ENCODE data around the gene ZNRF3. TPM values are rescaled to one million over a fixed set of nuclear protein-coding genes. Genes with fewer than 3 reads are reported as not detected.
A peak's percentile ranks its signal among the peaks of the same experiment; 100 is the strongest.
"Not testable (repeated sequence)": the region's sequence is repeated elsewhere in the genome, so short reads cannot be mapped to it uniquely, and the experiment has no call there.

ZNRF3 gene
- total RNA-seq: 7.3 TPM

DNA sequence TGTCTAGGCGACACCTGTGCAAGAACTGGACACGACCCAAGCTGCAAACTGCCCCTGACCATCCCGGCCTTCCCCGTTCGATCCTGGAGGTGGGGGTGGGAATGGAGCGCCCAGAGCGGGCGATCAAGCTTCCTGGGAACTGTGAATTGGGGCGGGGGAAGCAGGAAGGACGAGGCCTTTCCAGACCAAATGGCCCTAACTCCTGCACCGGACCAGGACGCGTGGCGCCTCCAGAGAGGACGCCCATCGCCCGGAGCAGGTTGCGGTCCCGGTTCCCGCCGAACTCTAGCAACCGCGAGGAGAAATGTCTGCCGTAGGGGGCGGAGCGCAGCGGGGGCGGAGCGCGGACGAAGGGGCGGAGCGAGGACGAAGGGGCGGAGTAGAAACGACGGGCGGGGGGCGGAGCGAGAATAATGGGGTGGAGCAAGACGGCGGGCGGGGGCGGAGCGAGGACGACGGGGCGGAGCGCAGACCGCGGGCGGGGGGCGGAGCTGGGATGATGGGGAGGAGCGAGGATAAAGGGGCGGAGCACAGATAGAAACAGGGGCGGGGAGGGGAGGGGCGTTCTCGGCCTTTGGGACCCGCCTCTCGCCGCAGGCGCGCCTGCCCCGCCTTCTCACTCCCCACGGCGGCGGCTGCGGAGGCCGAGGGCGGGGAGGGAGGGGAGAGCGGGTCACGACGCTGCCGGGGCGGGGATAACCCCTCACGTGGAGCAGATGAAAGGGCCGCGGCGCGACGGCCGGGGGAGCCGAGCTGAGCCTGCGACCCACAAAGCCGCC is at the start of gene ZNRF3:
Gene ZNRF3 (plus strand): TSS at position 695 of the 779 bp plus-strand sequence. CDS start 195 bp downstream, outside the sequence.
- FAIRE-seq (no peak), DNase-seq (ENCODE audit: low spot score in 2 of 2) (peak; percentile 91 to 98)

DNA sequence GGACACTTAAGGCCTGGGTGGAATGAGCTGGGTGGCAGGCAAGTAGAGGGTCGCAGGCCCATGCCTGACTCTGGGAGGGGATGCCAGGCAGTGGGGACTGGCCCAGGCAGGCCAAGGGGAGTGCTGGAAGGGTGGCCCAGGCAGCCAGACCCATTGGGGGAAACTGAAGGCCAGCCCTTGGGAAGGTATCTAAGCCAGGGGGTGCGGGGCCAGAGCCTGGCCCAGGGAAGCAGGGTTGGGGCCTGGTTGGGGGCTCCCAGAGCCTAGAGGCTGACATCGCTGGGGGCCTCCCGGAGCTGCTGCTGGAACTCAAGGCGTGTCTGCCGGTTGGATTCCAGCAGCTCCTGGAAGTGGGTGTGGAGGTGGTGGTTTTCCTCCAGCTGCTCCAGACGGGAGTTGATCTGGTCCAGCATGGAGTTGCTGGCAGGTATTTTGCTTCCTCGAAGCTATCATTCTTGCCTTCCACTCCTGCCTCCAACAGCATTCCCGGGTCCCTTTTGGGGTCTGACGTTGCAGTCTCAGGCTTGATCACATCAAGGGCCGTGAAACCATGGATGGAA is 47.7 kb upstream of the ZNRF3 start:
- FAIRE-seq: no peak
- no peak for DNase-seq (ENCODE audit: low spot score in 2 of 2)

DNA sequence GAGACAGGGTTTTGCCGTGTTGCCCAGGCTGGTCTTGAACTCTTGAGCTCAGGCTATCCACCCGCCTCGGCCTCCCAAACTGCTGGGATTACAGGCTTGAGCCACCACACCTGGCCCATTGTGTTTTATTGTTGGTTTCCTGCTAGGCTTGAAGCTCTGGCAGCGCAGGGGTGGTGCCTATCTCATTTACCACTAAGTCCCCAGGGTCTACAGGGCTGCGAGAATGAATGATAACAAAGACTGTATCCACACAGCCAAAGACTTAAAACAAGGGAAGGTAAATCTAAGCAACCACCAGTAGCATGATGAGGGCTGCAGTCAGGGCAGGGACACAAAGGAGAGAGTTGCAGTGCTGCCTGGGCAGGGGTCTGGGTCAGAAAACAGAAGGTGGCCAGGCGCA is 45.7 kb upstream of the ZNRF3 start:
- no peak for FAIRE-seq
- DNase-seq (ENCODE audit: low spot score in 2 of 2): no peak

DNA sequence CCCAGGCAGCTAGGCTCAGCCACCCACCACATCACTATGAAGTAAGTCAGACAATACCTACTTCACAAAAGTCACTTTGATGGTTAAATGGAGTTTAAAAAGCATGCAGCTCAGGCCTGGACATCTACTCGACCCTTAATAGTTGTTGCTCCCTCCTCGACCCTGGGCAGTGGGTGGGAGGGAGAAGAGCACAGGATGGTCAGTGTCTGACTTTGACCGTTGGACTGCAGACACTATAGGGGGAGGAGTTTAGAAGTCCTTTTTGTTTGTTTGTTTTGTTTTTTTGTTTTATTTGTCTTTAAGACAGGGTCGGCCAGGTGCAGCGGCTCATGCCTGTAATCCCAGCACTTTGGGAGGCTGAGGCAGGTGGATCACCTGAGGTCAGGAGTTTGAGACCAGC is 44.4 kb upstream of the ZNRF3 start:
- DNase-seq (ENCODE audit: low spot score in 2 of 2) (no peak), FAIRE-seq (no peak)

DNA sequence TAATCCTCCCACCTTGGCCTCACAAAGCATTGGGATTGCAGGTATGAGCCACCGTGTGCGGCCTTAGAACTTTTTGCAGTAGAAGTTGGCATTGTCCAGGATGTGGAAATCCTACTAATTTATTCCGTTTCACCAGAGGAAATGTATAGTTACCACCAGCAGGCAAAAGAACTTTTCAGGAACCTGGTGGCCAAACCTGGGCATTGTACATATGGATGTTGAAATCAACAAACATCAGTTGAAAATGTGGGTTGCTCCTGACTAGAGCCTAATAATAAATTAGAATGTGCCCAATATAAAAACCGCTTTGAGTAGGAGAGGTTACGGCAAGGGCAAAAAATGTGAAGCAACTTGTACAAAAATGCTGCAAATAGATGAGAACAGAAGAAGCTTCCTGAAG is 42.3 kb upstream of the ZNRF3 start:
- DNase-seq (ENCODE audit: low spot score in 2 of 2) (no peak), FAIRE-seq (no peak)

DNA sequence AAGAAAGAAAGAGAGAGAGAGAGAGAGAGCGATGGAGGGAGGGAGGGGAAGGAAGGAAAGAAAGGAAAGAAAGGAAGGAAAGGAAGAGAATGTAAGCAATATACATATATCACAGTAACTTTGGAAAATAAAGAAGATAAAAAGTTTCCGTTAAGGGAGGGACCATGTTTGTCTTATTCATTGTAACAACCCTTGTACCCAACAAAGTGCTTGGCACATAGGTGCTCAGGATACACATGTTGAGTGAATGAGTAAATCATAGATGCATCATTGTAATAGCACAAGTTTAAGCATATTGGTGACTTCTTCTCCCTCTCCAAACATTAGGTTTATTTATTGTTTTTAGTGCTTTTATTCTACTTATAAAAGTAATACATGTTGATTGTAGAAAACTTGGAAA is 39.7 kb upstream of the ZNRF3 start:
- no peak for FAIRE-seq
- no peak for DNase-seq (ENCODE audit: low spot score in 2 of 2)

DNA sequence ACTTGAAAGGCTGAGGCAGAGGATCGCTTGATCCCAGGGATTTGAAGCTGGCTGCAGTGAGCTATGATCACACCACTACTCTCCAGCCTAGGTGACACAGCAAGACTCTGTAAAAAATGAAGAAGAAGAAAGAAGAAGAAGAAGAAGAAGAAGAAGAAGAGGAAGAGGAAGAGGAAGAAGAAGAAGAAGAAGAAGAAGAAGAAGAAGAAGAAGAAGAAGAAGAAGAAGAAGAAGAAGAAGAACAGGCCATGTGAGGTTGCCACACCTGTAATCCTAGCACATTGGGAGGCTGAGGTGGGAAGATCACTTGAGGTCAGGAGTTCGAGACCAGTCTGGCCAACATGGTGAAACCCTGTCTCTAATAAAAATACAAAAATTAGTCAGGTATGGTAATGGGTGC is 39.1 kb upstream of the ZNRF3 start:
- not testable (repeated sequence) for FAIRE-seq; DNase-seq (ENCODE audit: low spot score in 2 of 2)

DNA sequence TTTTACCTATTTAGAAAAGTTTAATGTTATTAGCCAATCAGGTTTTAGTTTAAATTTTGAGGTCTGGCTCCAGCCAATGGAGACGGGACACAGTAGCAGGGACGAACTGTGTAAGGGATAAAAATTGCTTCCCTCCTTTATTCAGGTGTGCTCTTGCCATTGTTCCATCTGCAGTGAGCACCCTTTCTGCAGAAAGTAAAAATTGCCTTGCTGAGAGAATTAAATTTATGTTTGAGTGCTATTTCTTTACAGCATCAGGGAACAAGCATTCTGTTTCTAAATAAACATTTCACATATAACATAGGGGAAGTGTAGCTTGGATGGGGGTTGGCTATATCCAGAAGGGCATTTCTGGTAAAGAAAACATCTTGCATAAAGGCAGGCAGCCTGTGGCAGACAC is 36.4 kb upstream of the ZNRF3 start:
- DNase-seq (ENCODE audit: low spot score in 2 of 2) (no peak), FAIRE-seq (no peak)

DNA sequence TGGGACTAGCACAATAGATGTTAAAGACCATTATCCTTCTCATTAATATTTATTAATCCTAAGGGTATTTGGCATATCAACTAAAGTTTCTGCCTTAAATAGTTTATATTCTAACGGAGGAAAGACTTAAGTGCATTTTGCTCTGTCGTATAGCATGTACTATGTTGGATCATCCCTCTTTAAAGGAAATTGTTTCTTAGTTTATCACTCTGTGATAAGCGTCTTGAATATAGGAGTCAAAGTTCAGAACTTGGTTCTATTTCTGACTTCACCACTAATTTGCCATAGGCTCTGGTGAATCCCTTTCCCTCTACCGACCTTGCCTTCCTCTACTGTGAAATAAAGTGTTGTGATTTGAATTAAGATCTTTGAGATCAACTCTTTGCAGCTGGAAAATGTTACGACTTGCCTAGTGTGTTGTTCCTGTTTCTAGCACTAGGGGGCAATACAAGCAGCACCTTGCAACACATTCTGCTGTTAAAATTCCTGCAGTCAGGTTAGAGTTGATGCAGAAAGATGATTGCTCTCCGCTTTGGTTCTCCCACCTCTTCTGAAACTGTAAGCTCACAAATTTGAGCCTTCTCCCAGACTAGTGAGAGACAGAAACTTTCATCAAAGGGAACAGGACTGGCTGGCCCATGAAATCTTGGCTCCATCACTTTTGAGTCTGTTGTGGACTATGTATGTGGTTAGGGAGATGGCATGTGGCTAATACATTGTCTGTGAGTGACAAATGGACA is 27.8 kb upstream of the ZNRF3 start:
- DNase-seq (ENCODE audit: low spot score in 2 of 2) (peak; percentile 53 to 71), FAIRE-seq (no peak)

DNA sequence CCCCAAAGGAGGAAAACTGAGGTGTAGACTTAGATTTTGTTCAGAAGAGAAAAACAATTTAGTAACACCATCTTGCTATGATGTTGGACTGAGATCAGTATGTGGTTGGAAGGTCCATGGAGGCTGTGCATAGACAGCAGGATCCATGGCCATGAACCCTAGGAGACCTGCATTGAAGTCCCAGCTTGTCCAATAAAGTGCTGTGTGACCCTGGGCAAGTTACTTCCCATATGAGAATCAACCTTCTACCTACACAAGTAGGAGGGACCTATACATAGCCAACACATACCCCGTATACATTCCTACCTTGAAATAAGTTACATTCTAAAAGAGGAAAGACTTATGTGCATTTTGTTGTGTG is 27.3 kb upstream of the ZNRF3 start:
- FAIRE-seq (no peak), DNase-seq (ENCODE audit: low spot score in 2 of 2) (no peak)

DNA sequence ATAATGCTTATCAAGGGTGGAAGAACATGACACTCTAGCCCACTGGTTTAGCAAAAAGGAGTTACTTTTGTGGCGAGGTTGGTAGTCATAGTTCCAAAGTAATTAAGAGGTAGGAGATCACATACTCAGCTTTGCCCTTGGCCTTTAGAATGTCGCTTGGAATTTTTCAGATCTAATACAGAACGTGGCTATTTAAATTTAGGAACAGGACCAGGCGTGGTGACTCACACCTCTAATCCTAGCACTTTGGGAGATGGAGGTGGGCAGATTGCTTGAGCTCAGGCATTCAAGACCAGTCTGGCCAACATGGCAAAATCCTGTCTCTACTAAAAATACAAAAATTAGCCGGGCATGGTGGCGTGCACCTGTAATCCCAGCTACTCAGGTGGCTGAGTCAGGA is 26.1 kb upstream of the ZNRF3 start:
- DNase-seq (ENCODE audit: low spot score in 2 of 2) (no peak), FAIRE-seq (no peak)

DNA sequence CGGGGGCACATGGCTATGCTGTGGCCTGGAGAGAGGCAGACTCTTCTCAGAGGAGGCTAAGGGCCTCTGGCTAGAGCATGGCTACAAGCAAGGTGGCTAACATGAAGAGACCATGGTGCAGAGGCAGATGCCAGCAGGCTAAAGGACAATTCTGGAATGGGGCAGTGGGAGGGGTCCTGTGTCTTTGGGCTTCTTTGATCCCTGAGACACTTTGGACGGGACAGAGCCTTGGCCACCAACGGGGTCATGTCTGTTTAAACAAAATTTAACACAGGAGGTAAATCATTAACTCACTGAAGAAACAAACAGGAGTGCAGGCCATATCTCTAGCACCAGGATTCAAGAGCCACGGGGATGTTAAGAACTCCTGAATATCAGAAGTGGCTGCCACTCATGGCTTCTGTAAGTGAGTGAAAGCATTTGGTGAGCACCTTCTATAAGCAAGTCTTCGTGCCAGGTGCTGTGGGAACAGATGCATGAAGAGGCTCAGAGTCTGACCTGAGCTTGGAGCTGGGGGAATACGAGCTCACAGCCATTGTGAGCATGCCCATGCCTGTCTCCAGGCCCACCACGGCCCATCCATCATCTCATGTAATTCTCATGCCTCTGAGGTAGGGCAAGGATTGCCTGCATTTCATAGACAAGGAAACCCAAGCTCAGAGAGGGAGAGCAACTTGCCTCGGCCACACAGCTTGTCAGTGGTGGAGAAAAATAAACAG is 18.3 kb upstream of the ZNRF3 start:
- no peak for DNase-seq (ENCODE audit: low spot score in 2 of 2)

DNA sequence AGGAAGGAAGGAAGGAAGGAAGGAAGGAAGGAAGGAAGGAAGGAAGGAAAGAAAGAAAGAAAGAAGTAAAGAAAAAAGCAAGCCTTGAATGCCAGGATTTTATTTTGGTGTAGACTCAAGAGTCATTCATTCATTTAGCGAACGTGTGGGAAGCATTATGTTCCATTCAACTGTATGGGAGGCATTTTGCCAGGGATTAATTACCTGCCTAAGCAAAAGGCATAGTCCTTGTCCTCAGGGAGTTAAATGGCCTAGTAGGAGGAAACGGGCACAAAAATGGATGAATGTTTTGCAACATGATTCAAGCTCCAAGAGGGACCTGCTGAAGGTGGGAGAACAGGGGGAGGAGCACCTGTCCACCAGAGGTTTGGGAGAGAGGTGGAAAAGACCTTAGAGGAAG is 16.2 kb upstream of the ZNRF3 start:
- FAIRE-seq (no peak), DNase-seq (ENCODE audit: low spot score in 2 of 2) (no peak)

More for the DNA sequence above, 18.3 kb upstream of the ZNRF3 start:
- FAIRE-seq: no peak

DNA sequence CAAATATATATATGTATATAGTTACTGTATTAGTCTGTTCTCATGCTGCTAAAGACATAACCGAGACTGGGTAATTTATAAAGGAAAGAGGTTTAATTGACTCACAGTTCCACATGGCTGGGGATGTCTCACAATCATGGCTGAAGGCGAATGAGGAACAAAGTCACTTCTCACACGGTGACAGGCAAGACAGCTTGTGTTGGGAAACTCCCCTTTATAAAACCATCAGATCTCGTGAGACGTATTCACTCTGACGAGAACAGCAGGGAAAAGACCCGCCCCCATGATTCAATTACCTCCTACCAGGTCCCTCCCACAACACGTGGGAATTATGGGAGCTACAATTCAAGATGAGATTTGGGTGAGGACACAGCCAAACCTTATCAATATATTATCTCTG is 15.0 kb upstream of the ZNRF3 start:
- FAIRE-seq; DNase-seq (ENCODE audit: low spot score in 2 of 2): not testable (repeated sequence)

DNA sequence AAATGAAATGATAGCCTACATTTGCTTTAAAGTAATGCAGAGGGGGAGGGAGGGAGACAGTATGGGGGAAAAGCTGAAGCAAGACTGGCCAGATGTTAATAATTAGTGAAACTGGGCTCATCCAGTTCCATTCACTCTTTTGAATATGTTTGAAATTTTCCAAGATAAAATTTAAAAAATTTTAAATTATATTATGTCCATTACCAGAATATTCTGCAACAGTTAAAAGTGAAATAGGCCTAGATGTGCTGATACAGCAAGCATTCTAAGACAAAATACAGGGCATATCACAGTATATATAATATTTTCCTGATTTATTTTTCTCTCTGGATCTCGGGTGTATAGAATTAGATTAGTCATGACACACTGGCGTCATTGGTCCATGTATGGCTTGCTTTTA is 13.6 kb upstream of the ZNRF3 start:
- FAIRE-seq: no peak
- DNase-seq (ENCODE audit: low spot score in 2 of 2): no peak

DNA sequence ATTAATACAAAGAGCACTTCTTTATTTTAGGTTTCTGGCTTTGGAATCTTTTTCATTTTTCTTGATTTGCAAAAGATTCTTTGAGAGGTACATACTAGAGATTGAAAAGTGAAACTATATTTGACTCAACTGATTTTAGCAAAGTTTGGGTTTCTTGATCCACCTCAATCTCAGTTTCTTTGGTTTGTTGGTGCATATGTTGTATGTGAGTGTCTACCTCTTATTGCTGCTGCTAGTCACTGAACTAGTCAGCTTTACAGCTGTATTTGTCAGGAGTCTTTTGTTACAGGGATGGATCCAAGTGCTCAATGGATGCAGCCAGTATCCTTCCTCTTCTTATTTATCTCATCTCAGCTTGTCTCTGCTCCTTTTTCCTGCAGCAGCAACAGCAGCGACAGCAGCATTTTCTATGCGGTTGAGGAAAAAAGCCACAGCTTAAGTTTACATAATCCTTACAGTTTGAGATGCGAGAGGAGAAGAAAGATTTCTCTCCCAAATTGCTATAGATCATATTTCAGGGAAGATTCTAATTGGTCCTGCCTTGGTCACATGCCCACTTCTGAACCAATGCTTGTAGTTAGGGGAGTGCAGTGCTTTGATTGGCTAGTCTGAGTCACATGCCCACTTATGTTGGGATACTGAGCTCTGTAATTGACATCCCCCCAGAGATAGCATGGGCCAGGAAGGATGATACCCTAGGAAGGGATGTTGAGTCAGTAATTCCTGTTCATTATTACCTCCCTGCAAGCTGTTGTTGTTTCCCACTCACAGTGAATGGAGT is 10.0 kb upstream of the ZNRF3 start:
- DNase-seq (ENCODE audit: low spot score in 2 of 2) (no peak), FAIRE-seq (no peak)

DNA sequence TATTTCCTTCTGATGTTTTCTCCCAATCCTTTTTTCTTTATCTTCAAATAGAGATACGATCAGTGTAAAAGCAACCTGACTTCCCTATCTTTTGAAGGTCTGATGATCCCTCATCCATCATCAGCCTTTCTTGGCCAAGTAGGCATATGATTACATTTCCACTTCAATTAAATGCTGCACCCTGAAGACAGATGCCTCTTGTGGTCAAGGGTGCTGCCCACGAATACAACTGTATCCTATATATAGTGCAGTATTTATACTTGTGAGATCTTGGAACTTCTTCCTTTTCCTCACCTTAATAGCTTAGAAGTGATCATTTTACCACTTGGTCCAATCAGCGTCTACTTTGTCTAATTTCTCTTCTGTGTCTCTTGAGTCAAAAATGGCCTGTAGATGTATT is 9.3 kb upstream of the ZNRF3 start:
- FAIRE-seq: no peak

DNA sequence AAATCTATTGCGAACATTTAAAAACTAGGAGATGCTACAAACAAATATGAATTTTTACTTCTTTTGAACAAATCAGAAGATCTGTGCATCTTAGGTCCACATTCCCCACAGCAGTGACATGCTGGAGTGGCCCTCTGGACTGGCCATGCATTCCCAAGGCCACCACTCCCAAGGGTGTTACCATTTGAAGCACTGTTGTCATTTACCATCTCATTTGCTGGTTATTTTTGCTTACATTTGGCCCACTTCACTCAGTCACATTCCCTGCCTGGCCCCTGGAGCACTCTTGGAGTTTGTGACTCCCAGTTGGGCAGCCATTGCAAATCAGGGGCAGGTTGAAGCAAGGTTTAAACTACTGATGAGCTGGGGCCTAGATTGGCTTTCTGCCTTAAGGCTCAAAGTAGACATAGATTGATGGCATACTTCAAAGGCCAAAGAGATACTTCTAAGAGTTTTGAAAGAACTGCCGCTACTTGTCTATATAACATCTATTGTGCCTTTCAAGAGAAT is 8.5 kb upstream of the ZNRF3 start:
- no peak for DNase-seq (ENCODE audit: low spot score in 2 of 2)

More for the DNA sequence above, 9.3 kb upstream of the ZNRF3 start:
- DNase-seq (ENCODE audit: low spot score in 2 of 2): no peak

DNA sequence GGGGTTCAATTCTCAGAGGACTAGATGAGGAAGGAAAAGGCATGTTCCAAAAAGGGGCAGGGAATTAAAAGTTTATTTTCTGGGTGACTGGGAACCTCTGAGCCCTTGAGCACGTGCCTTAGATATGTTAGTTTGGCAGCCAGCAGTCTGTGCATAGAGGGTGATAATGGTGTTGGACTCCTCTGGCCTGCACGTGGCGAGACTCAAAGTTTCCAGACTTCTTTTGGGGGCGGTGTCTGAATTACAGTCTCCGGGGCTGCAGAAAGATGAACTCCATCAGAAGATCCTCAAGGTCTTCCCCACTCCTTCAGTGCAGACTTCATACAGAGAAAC is 861 bp upstream of the ZNRF3 start:
- DNase-seq (ENCODE audit: low spot score in 2 of 2): no peak
- FAIRE-seq: no peak

More for the DNA sequence above, 8.5 kb upstream of the ZNRF3 start:
- no peak for FAIRE-seq

DNA sequence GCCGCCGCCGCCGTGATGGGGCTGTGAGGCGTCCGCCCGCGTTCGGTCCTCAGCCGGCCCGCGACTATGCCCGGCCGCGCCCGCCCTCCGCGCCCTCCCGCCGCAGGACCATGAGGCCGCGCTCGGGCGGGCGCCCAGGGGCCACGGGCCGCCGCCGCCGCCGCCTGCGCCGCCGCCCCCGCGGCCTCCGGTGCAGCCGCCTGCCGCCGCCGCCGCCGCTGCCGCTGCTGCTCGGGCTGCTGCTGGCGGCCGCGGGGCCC is 215 bp downstream of the ZNRF3 start:
- DNase-seq (ENCODE audit: low spot score in 2 of 2) (no peak), FAIRE-seq (no peak)
